SK-N-MC (cell line): ENCODE measurements around the gene ETV3.

Source experiments
- EZH2 ChIP-seq: fragments of 200-600 bp; sonication (generic); IDR thresholded peaks from one replicate; pipeline ENCODE4 v1.6.1; 2017; ENCODE audit warnings: antibody characterized with exemption
- POLR2AphosphoS5 ChIP-seq: IDR thresholded peaks from 2 replicates; pipeline ENCODE4 v1.6.1; 2012; ENCODE audit warnings: mild to moderate bottlenecking, low read depth, low read length, borderline replicate concordance

DNA sequence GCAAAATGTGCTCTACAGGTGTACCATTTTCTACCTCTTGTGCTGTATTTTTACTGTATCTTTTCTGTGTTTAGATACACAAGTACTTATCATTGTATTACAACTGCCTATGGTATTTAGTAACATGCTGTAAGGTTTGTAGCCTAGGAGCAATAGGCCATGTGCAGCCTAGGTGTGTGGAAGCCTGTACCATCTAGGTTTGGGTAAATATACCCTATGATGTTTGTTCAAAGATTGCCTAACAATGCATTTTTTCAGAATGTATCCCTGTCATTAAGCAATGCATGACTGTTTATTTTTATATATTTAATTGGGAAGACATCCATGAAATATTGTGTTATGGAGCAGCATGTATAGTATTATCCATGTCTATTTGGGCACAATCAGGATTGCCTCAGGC lies 49.6 kb downstream of the ETV3 start:
- no peak for TF ChIP-seq EZH2
- no peak for TF ChIP-seq POLR2AphosphoS5
